HepG2 (cell line): ENCODE results near the gene PPP4R3A. TPM values are rescaled to one million over a fixed set of nuclear protein-coding genes. Genes with fewer than 3 reads are reported as not detected.
A peak's percentile ranks its signal among the peaks of the same experiment; 100 is the strongest.

Experiments used
- CHCHD3 ChIP-seq: sonication (generic); formaldehyde crosslinking; IDR thresholded peaks from 2 replicates; pipeline ENCODE4 v1.8.0; 2022; ENCODE audit warnings: mild to moderate bottlenecking, missing genetic modification reagents, moderate library complexity
- DRAP1 ChIP-seq: IDR thresholded peaks from 2 replicates; pipeline ENCODE4 v1.6.1; 2016; ENCODE audit warnings: missing genetic modification reagents, missing compliant biosample characterization
- GLI4 ChIP-seq: sonication (generic); formaldehyde crosslinking; IDR thresholded peaks from 2 replicates; pipeline ENCODE4 v1.5.1; 2020; ENCODE audit warnings: missing genetic modification reagents, mild to moderate bottlenecking, moderate library complexity, borderline replicate concordance
- HOMEZ ChIP-seq: IDR thresholded peaks from 2 replicates; pipeline ENCODE4 v1.6.1; 2016; ENCODE audit warnings: low read depth
- HOXA5 ChIP-seq: sonication (generic); formaldehyde crosslinking; IDR thresholded peaks from 2 replicates; pipeline ENCODE4 v1.4.0; 2020; ENCODE audit warnings: missing genetic modification reagents
- IKZF4 ChIP-seq: sonication (generic); formaldehyde crosslinking; IDR thresholded peaks from 2 replicates; pipeline ENCODE4 v1.5.1; 2020; ENCODE audit warnings: borderline replicate concordance, mild to moderate bottlenecking, low read depth, missing genetic modification reagents; ENCODE audit errors: not compliant biosample characterization
- KLF11 ChIP-seq: IDR thresholded peaks from 2 replicates; pipeline ENCODE4 v1.6.1; 2016; ENCODE audit warnings: missing compliant biosample characterization
- MEIS1 ChIP-seq: sonication (generic); formaldehyde crosslinking; IDR thresholded peaks from 2 replicates; pipeline ENCODE4 v1.9.0; 2021; ENCODE audit warnings: mild to moderate bottlenecking, missing genetic modification reagents, moderate library complexity, borderline replicate concordance
- POLR2G ChIP-seq: fragments of 200-400 bp; formaldehyde crosslinking; IDR thresholded peaks from 2 replicates; pipeline ENCODE4 v1.6.1; 2018; ENCODE audit warnings: mild to moderate bottlenecking, low read depth, low read length, moderate library complexity
- SALL2 ChIP-seq: sonication (generic); formaldehyde crosslinking; IDR thresholded peaks from 2 replicates; pipeline ENCODE4 v1.8.1; 2023; ENCODE audit warnings: mild to moderate bottlenecking, missing genetic modification reagents, inconsistent platforms
- SMAD9 ChIP-seq: sonication (generic); formaldehyde crosslinking; IDR thresholded peaks from 2 replicates; pipeline ENCODE4 v1.5.1; 2020; ENCODE audit warnings: mild to moderate bottlenecking, missing genetic modification reagents
- SMARCC2 ChIP-seq: fragments of 450-650 bp; IDR thresholded peaks from 2 replicates; pipeline ENCODE4 v1.6.1; 2017; ENCODE audit warnings: antibody characterized with exemption, mild to moderate bottlenecking
- U2AF2 ChIP-seq: fragments of 200-400 bp; formaldehyde crosslinking; IDR thresholded peaks from 2 replicates; pipeline ENCODE4 v1.6.1; 2017; ENCODE audit warnings: low read depth, mild to moderate bottlenecking, low read length
- ZNF382 ChIP-seq: sonication (generic); formaldehyde crosslinking; IDR thresholded peaks from 2 replicates; pipeline ENCODE4 v1.5.0; 2020; ENCODE audit warnings: missing genetic modification reagents, mild to moderate bottlenecking, borderline replicate concordance
- ZNF512B ChIP-seq: sonication (generic); formaldehyde crosslinking; IDR thresholded peaks from 2 replicates; pipeline ENCODE4 v1.5.1; 2020; ENCODE audit warnings: missing genetic modification reagents, mild to moderate bottlenecking, borderline replicate concordance
- ZNF550 ChIP-seq: sonication (generic); formaldehyde crosslinking; IDR thresholded peaks from 2 replicates; pipeline ENCODE4 v1.4.0; 2020; ENCODE audit warnings: mild to moderate bottlenecking, missing genetic modification reagents, borderline replicate concordance
- ZNF616 ChIP-seq: sonication (generic); formaldehyde crosslinking; IDR thresholded peaks from 2 replicates; pipeline ENCODE4 v1.5.0; 2020; ENCODE audit warnings: low read depth, mild to moderate bottlenecking, missing genetic modification reagents
- ZNF704 ChIP-seq: sonication (generic); formaldehyde crosslinking; IDR thresholded peaks from 2 replicates; pipeline ENCODE4 v1.8.1; 2023; ENCODE audit warnings: mild to moderate bottlenecking, inconsistent platforms, moderate library complexity, missing genetic modification reagents, borderline replicate concordance
- ZNF749 ChIP-seq: sonication (generic); formaldehyde crosslinking; IDR thresholded peaks from 2 replicates; pipeline ENCODE4 v1.8.0; 2022; ENCODE audit warnings: mild to moderate bottlenecking, missing genetic modification reagents, moderate library complexity, borderline replicate concordance
- ZUFSP ChIP-seq: sonication (generic); formaldehyde crosslinking; IDR thresholded peaks from 2 replicates; pipeline ENCODE4 v1.9.0; 2021; ENCODE audit warnings: missing genetic modification reagents, mild to moderate bottlenecking, borderline replicate concordance
- polyA plus RNA-seq, 8 experiments: library from polyadenylated mRNA; depleted of rRNA in 3 of 8; stranded (reverse) in 7 of 8; unstranded in 1 of 8; fragments of >200 nt; fragmentation: Illumina TruSeq in 4 of 8; extraction: Trizol in 4 of 8; gene quantifications; 2 replicates each; pipeline versions ENCODE4 v1.2.1 to v1.2.3, GENCODE V29; 2011 to 2016; ENCODE audit warnings: low read depth in 4 of 8, missing spikeins in 1 of 8, mixed read lengths in 1 of 8; ENCODE audit not compliant: insufficient read depth in 1 of 8
- total RNA-seq, 5 experiments: library from RNA; depleted of rRNA; stranded (reverse); fragments of >200 nt; fragmentation: Illumina TruSeq; extraction: Trizol; gene quantifications; 2 replicates each; pipeline ENCODE4 v1.2.3, GENCODE V29; 2016; ENCODE audit warnings: low read depth in 1 of 5

The PPP4R3A gene
- total and polyA plus RNA-seq, 2 of the 13 experiments (the other 11 are each of a cell fraction or from before 2014, with no cell fraction given), result 22.5 to 57.4 TPM

GRCh38 chr14:91510171-91511042 lies at the start of gene PPP4R3A (continued):
- no peak for TF ChIP-seq U2AF2
- TF ChIP-seq SMARCC2, result no peak
- no peak; the same call in 1 of the 2 replicates for TF ChIP-seq KLF11 (CRISPR knock-in tag)
- peak; percentile 76; the same call in 1 of the 2 replicates for TF ChIP-seq ZNF616 (CRISPR knock-in tag)
- TF ChIP-seq IKZF4, result peak; percentile 73
- TF ChIP-seq POLR2G, result peak; percentile 90
- TF ChIP-seq HOXA5, result no peak
- TF ChIP-seq SMAD9 (CRISPR knock-in tag), result peak; percentile 60; the same call in 1 of the 2 replicates
- no peak for TF ChIP-seq ZUFSP (CRISPR knock-in tag)
- TF ChIP-seq ZNF704 (CRISPR knock-in tag), result peak; percentile 70
- peak; percentile 96; the same call in 1 of the 2 replicates for TF ChIP-seq ZNF749 (CRISPR knock-in tag)
- TF ChIP-seq GLI4 (CRISPR knock-in tag), result no peak; the same call in 1 of the 2 replicates
- no peak; the same call in 1 of the 2 replicates for TF ChIP-seq HOMEZ (CRISPR knock-in tag)
- no peak for TF ChIP-seq ZNF382 (CRISPR knock-in tag)
- peak; percentile 96 for TF ChIP-seq MEIS1 (CRISPR knock-in tag)
- peak; percentile 89 for TF ChIP-seq DRAP1 (CRISPR knock-in tag)
- TF ChIP-seq CHCHD3 (CRISPR knock-in tag), result peak; percentile 92
- no peak for TF ChIP-seq ZNF512B (CRISPR knock-in tag)
- peak; percentile 89; the same call in 1 of the 2 replicates for TF ChIP-seq SALL2 (CRISPR knock-in tag)
- peak; percentile 73; the same call in 1 of the 2 replicates for TF ChIP-seq ZNF550 (CRISPR knock-in tag)
